ENCODE data around the gene KRT73.

Gene KRT73

DNA sequence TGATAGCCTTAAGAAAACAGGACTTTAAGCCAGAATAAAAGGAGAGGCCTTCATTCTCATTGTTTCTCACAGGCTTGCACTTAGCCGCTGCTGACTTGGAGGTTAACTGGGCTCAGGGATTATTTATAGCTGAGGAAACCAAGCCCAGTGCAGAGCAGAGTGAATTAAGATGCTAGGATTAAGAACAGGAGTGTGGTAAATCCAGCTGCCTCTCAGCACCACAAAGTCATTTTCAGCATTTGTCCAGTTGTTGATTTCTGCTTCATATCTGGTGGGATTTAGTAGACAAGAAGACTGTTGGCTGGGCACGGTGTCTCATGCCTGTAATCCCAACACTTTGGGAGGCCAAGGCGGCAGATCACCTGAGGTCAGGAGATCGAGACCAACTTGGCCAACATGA, 14.3 kb upstream of the KRT73 start:
- no peak for DNase-seq (ENCODE audit: extremely low read depth, low read depth)
- no peak overlapping the region for H3K4me3 ChIP-seq (replicated peaks; ENCODE audit: low read depth, low read length)
- no peak for TF ChIP-seq CTCF (IDR thresholded peaks at IDR 0.05; ENCODE audit: low read depth, low read length, missing control alignments)

DNA sequence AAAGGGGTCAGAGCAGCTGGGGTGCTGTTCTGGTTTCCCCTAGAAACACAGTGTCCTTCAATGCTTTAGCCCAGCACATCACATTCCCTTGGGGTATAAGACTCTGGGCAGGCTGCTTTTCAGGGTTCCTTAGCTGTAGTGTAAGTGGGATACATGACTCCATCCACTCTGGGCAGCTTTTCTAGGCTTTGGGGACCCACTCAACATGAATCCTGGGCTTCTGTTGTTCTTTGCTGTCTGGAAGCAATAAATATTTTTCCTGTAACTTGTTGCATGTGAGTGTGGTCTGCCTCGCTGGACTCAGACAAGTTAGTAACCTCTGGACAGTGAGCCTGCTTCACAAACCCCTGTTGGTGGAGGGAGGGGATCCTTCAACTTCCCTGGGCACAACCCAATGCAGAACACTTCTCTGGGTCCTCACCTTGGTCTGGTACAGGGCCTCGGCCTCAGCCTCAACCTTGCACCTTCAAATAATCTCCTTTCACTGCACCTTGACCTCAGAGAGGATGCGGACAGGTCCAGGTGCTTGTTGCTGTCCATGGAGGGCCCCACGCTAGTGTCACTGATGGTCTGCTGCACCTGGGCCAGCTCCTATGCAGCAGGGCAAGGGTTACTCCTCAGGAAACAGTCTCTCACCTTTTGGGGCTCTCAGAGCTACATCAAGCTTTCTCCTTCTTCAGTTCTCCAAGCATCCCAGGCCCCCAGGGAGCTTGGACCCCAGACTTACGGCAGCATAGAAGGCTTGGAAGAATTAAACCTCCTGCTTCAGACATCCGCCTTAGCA, 13.5 kb upstream of the KRT73 start:
- H3K4me3 ChIP-seq (replicated peaks; ENCODE audit: low read depth, low read length): no peak overlapping the region
- no peak for DNase-seq (ENCODE audit: extremely low read depth, low read depth)
- no peak for TF ChIP-seq CTCF (IDR thresholded peaks at IDR 0.05; ENCODE audit: low read depth, low read length, missing control alignments)

DNA sequence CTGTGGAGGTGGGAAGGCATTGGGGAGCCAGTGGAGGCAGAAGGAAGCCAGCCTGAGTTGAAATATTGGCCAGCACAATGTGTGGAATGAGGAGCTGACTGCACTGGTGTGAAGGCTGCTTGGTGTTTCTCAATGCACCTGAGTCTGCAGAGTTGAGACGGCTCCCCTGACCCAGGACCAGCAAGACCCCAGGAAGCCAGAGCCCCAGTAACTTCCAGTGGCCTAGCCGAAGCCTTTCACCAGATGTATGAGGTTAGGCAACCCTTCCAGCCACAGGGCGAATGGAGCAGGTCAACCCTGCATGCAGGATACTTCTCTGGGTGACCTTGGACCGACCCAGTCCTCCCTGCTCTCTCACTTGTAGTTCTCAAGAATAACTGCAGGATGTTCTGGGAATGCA, 12.9 kb upstream of the KRT73 start:
- no peak overlapping the region for H3K4me3 ChIP-seq (replicated peaks; ENCODE audit: low read depth, low read length)
- DNase-seq (ENCODE audit: extremely low read depth, low read depth): no peak
- TF ChIP-seq CTCF (IDR thresholded peaks at IDR 0.05; ENCODE audit: low read depth, low read length, missing control alignments): no peak

DNA sequence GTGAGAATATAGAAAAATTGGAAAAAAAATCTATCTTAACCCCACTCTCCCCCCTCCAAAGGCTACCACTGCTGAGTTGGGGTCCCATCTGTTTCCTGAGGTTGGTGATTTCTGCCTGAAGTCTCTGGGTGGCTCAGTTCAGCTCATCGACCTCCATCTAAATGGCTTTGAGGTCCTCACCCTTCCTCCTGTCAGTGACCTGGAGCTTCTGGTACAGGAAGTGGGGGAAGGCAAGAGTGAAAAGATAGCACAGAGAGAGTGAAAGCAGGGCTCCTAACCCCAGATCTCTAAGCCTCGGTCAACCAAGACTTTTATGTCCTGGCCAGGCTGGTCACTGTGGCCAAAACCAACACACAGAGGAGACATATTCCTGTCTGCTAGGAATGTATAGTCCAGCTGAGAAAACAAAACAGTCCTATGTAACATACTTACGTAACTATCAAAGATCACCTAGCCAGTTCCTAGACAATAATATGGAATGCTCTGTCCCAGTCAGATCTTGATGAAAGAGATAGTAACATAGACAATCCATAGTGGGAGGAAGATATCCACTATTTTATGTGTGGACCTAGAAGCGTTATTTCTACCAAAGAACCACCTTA, 12.3 kb upstream of the KRT73 start:
- no peak overlapping the region for H3K4me3 ChIP-seq (replicated peaks; ENCODE audit: low read depth, low read length)
- DNase-seq (ENCODE audit: extremely low read depth, low read depth): no peak
- TF ChIP-seq CTCF (IDR thresholded peaks at IDR 0.05; ENCODE audit: low read depth, low read length, missing control alignments): no peak

GRCh38 chr12:52630008-52630500, 11.7 kb upstream of the KRT73 start:
- no peak for DNase-seq (ENCODE audit: extremely low read depth, low read depth)
- no peak for TF ChIP-seq CTCF (IDR thresholded peaks at IDR 0.05; ENCODE audit: low read depth, low read length, missing control alignments)
- no peak overlapping the region for H3K4me3 ChIP-seq (replicated peaks; ENCODE audit: low read depth, low read length)

- DNase-seq (ENCODE audit: extremely low read depth, low read depth): no peak
- no peak overlapping the region for H3K4me3 ChIP-seq (replicated peaks; ENCODE audit: low read depth, low read length)
- TF ChIP-seq CTCF (IDR thresholded peaks at IDR 0.05; ENCODE audit: low read depth, low read length, missing control alignments): no peak
Observed at GRCh38 chr12:52629281-52630007, 11.1 kb upstream of the KRT73 start.
